ENCODE measurements around the gene ZNF419.

The ZNF419 gene

GRCh38 chr19:57537953-57538547 lies 50.5 kb downstream of the ZNF419 start:
- no peak for DNase-seq

Measured in NCI-H1930 (cell line).